Esophagus squamous epithelium (tissue), 5 donors: ENCODE results near the gene PTPN21. TPM values are rescaled to one million over a fixed set of nuclear protein-coding genes. Genes with fewer than 3 reads are reported as not detected.
"Not testable (repeated sequence)": the region's sequence is repeated elsewhere in the genome, so short reads cannot be mapped to it uniquely, and the experiment has no call there.

ENCODE experiments used
- DNase-seq: peaks from one replicate; lab custom pipeline; 2025; lab: John Stamatoyannopoulos, UW
- H3K27ac ChIP-seq, 4 donors: fragments of 200-600 bp; sonication (generic); one replicate each; pipeline ENCODE4 v1.5.1; 2016 to 2019; ENCODE audit warnings: mild to moderate bottlenecking in 1 of 4
- H3K27me3 ChIP-seq, 4 donors: fragments of 200-600 bp; sonication (generic); 1 replicate in 3 of 4; 2 replicates in 1 of 4; pipeline versions ENCODE4 v1.5.1 to v1.6.0; 2017 to 2021; ENCODE audit warnings: antibody characterized with exemption in 1 of 4
- H3K36me3 ChIP-seq, 3 donors: fragments of 200-600 bp; sonication (generic); one replicate each; pipeline ENCODE4 v1.5.1; 2016 to 2019
- H3K4me1 ChIP-seq, 3 donors: fragments of 200-600 bp; sonication (generic); one replicate each; pipeline ENCODE4 v1.5.1; 2017 to 2019
- H3K4me3 ChIP-seq, 4 donors: fragments of 200-600 bp; sonication (generic); 1 replicate in 3 of 4; 2 replicates in 1 of 4; pipeline ENCODE4 v1.5.1; 2016 to 2019; ENCODE audit warnings: mild to moderate bottlenecking in 2 of 4, moderate library complexity in 1 of 4
- H3K9me3 ChIP-seq, 3 donors: fragments of 200-600 bp; sonication (generic); one replicate each; pipeline ENCODE4 v1.5.1; 2016 to 2019
- CTCF ChIP-seq, 6 experiments: fragments of 450-650 bp in 4 of 6; fragments of 200-600 bp in 2 of 6; sonication (generic) in 2 of 6; IDR thresholded peaks; one replicate each; pipeline ENCODE4 v1.5.1; 2016 to 2019; ENCODE audit warnings: antibody characterized with exemption in 6 of 6, mild to moderate bottlenecking in 4 of 6, moderate library complexity in 4 of 6
- POLR2A ChIP-seq, 4 donors: fragments of 450-650 bp; IDR thresholded peaks; one replicate each; pipeline ENCODE4 v1.6.1; 2017; ENCODE audit warnings: antibody characterized with exemption in 4 of 4, mild to moderate bottlenecking in 4 of 4, moderate library complexity in 3 of 4
- WGBS, 2 donors: methylation state at CpG; one replicate each; pipeline ENCODE4 v1.1.5; 2018; 5-methylcytosine and 5-hydroxymethylcytosine counted together
- intact Hi-C: fragments of 100-400 bp; cut with DNase I; formaldehyde crosslinking; loops from one replicate; pipeline ENCODE4 v1.15.0; 2022
- total RNA-seq, 4 donors: library from RNA; depleted of rRNA; stranded (reverse); fragments of >200 nt; gene quantifications; one replicate each; pipeline ENCODE4 v1.1.0, GENCODE V29; 2016
- donor health status: DM: yes; HTN: yes; CAD: no.

PTPN21 gene
- total RNA-seq, 4 donors from 2014 or later: 4.7 to 14.5 (median 6.1) TPM

GRCh38 chr14:88533064-88533602 is 21.7 kb downstream of the PTPN21 start:
- H3K27me3 ChIP-seq: no peaks in the 10 kb centered on the region
- peaks cover 0 to 7% (median 0%) of the 10 kb centered on the region in 3 donors for H3K4me1 ChIP-seq
- 85 to 92% methylated on average over 6 of the region's 6 CpGs for WGBS, 2 donors
- TF ChIP-seq POLR2A (IDR thresholded peaks at IDR 0.05): no peak
- TF ChIP-seq CTCF (IDR thresholded peaks at IDR 0.05): no peak
- DNase-seq: no peak
- H3K9me3 ChIP-seq: peaks cover 0 to 5% (median 4%) of the 10 kb centered on the region in 3 donors
- no peak overlapping the region for H3K27ac ChIP-seq
- peaks cover 0 to 51% (median 0%) of the 10 kb centered on the region in 3 donors for H3K36me3 ChIP-seq
- intact Hi-C loops: no loop called here
- no peak overlapping the region for H3K4me3 ChIP-seq

- WGBS, 2 donors: 82 to 100% methylated on average over 1 of the region's 1 CpG
- not testable (repeated sequence) for H3K4me3 ChIP-seq
- H3K36me3 ChIP-seq: peaks cover 0 to 39% (median 0%) of the 10 kb centered on the region in 3 donors
Measured at GRCh38 chr14:88529889-88530288, 24.9 kb downstream of the PTPN21 start.

GRCh38 chr14:88522393-88522792 is 32.4 kb downstream of the PTPN21 start:
- H3K27me3 ChIP-seq: no peaks in the 10 kb centered on the region
- peaks cover 0 to 6% (median 0%) of the 10 kb centered on the region in 3 donors for H3K4me1 ChIP-seq
- no peak overlapping the region for H3K4me3 ChIP-seq
- TF ChIP-seq CTCF (IDR thresholded peaks at IDR 0.05): no peak
- TF ChIP-seq POLR2A (IDR thresholded peaks at IDR 0.05): no peak
- DNase-seq: no peak
- WGBS, 2 donors: 85% methylated on average over 2 to 3 of the region's 3 CpGs
- intact Hi-C loops: no loop called here
- H3K27ac ChIP-seq: no peak overlapping the region
- no peaks in the 10 kb centered on the region for H3K36me3 ChIP-seq
- no peaks in the 10 kb centered on the region for H3K9me3 ChIP-seq

More at GRCh38 chr14:88529889-88530288, 24.9 kb downstream of the PTPN21 start:
- H3K27me3 ChIP-seq, H3K4me1 ChIP-seq, DNase-seq, H3K27ac ChIP-seq, intact Hi-C loops, H3K9me3 ChIP-seq: not testable (repeated sequence)

DNA sequence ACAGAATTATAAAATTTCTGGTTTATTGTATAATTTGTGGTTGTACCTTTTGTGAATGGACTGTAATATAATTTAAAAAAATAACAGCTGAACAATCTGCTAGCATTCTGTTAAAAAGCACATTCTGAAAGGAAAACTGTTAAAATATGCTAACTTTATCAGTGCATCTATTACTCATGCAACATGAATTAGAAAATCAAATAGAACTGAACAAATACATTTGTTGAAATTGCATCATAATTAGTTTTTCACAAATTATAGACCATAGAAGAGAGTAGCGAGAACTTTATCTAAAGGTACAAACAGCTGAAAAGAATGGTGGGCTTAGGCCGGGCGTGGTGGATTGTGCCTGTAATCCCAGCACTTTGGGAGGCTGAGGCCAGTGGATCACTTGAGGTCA is 33.0 kb downstream of the PTPN21 start:
- intact Hi-C loops: no loop called here
- DNase-seq: no peak
- 55 to 62% methylated on average over 3 of the region's 3 CpGs for WGBS, 2 donors
- Histone ChIP-seq H3K27ac (no peak overlapping the region), H3K9me3 (no peaks in the 10 kb centered on the region), H3K36me3 (no peaks in the 10 kb centered on the region), H3K4me3 (no peak overlapping the region), H3K27me3 (no peaks in the 10 kb centered on the region), H3K4me1 (peaks cover 0 to 6% (median 0%) of the 10 kb centered on the region in 3 donors)
- TF ChIP-seq CTCF (IDR thresholded peaks at IDR 0.05) (no peak), POLR2A (IDR thresholded peaks at IDR 0.05) (no peak)

DNA sequence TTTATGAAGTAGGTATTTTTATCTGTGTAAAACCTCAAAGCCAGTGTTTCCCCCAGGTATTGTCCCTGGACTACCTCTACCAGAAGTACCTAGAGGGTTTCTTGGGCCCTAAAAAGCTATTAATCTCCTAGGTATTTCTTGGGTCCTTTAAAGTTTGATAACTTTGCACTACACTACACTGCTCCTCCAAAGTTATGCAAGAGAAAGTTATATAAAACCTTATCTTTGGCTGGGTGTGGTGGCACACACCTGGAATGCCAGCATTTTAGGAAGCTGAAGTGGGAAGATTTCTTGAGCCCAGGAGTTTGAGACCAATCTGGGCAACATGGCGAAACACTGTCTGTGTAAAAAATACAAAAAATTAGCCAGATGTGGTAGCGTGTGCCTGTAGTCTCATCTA is 34.9 kb downstream of the PTPN21 start:
- Histone ChIP-seq H3K4me1 (peaks cover 0 to 6% (median 0%) of the 10 kb centered on the region in 3 donors), H3K9me3 (no peaks in the 10 kb centered on the region), H3K27ac (no peak overlapping the region), H3K4me3 (no peak overlapping the region), H3K27me3 (no peaks in the 10 kb centered on the region), H3K36me3 (peaks cover 0 to 16% (median 0%) of the 10 kb centered on the region in 3 donors)
- 83 to 89% methylated on average over 2 of the region's 2 CpGs for WGBS, 2 donors
- no peak for DNase-seq
- TF ChIP-seq CTCF (IDR thresholded peaks at IDR 0.05): no peak
- no peak for TF ChIP-seq POLR2A (IDR thresholded peaks at IDR 0.05)
- intact Hi-C loops: no loop called here
